GM12864 (cell line): Measurements from ENCODE around the gene CRB1.

Experiments
- DNase-seq: peaks from one replicate; pipeline ENCODE4 v3.0.0-alpha.2; 2011; ENCODE audit warnings: low read depth
- H3K4me3 ChIP-seq: 2 replicates; pipeline ENCODE4 v1.5.1; 2011; ENCODE audit warnings: mild to moderate bottlenecking, low read depth, low read length, control low read depth
- CTCF ChIP-seq: IDR thresholded peaks from 2 replicates; pipeline ENCODE4 v1.5.1; 2011; ENCODE audit warnings: low read depth, mild to moderate bottlenecking, moderate library complexity, low read length, control low read depth, inconsistent platforms; ENCODE audit errors: missing control alignments

CRB1 gene

DNA sequence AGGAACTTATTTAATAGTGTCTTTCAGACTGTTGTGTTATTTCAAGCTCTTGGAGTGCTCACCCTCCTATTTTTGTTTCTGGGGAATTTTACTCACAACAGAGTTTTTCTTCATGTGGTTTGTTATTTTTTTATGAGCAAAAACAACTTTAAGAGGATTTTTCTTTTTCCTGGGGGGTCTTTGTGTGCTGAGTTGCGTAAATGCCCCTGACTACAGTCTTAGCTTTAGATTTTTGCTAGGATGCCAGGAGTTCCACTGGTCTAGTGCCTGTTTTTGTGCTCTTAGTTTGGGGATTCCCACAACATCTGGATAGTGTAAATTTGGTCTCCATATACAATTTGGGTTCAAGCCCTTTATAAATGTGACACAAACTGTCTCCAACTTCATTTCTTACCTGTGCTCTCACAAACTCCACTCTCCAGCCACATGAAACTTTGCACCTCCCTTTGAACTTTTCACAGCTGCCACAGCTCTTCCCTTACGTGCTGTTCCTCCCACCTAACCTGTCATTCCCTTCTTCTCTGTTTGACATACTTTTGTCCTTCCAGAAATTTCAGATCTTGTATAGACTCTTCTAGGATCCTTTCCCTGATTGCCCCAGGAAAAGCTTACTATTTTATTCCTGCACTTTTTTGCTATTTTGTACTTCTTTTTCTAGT, 180.2 kb downstream of the CRB1 start:
- DNase-seq: no peak
- no peak for TF ChIP-seq CTCF
- H3K4me3 ChIP-seq: no peak overlapping the region

DNA sequence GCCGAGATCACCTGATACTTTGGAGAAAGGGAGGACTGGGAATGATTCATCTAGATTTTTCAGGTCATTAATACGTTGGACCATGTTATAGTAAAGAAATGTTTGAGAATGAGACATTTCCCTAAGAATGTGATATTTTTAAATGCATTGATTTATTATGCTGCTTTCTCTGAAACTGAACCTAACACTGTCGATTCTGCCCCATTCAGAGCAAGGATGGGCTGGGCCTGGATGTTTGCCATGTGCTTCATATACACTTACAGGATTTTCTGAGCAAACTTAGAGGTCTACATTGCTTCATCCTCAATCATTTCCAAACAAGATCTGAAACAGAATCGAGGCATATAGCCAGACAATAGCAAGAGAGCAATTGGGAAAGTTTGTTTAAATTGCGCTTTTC, 183.3 kb downstream of the CRB1 start:
- DNase-seq: no peak
- H3K4me3 ChIP-seq: no peak overlapping the region
- TF ChIP-seq CTCF: no peak

GRCh38 chr1:197453376-197454058, 185.5 kb downstream of the CRB1 start:
- no peak for DNase-seq
- no peak overlapping the region for H3K4me3 ChIP-seq
- no peak for TF ChIP-seq CTCF

- no peak for DNase-seq
- no peak for TF ChIP-seq CTCF
- H3K4me3 ChIP-seq: no peak overlapping the region
Observed at GRCh38 chr1:197462539-197462938, 194.5 kb downstream of the CRB1 start.

GRCh38 chr1:197463142-197463541, 195.1 kb downstream of the CRB1 start:
- no peak for DNase-seq

DNA sequence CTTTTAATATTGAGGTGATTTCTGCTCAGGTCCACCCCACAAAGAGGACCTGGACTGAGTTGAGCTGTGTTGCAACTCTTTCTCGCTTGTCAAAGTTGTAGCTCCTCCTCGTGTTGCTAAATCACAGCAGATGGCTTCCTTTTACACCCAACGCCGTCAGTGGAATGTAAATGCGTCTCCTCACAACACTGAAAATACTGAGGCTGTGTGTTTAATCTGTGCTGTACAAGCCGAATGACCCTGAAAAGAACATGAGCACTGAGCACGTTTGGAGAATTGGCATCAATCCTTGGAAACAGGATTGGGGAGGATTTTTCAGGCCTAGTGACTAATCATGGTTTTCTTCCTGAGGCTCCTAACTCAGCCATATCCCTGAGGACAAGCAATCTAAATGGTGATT, 196.0 kb downstream of the CRB1 start:
- DNase-seq: no peak
- no peak for TF ChIP-seq CTCF
- no peak overlapping the region for H3K4me3 ChIP-seq

More at GRCh38 chr1:197463142-197463541, 195.1 kb downstream of the CRB1 start:
- no peak overlapping the region for H3K4me3 ChIP-seq
- TF ChIP-seq CTCF: no peak
